GM04503 (cell line): ENCODE data around the gene TTC39B.

Experiments used
- DNase-seq: peaks from one replicate; pipeline ENCODE4 v3.0.0-alpha.2; 2012; ENCODE audit warnings: low read depth

Gene TTC39B

GRCh38 chr9:15304632-15305031 lies 2.4 kb downstream of the TTC39B start:
- no peak for DNase-seq

- no peak for DNase-seq
These were observed 6.8 kb downstream of the TTC39B start for GRCh38 chr9:15300218-15300617.

- DNase-seq, result no peak
These were observed 7.6 kb downstream of the TTC39B start for GRCh38 chr9:15299374-15299939.

- DNase-seq, result no peak
These were observed 8.7 kb downstream of the TTC39B start for GRCh38 chr9:15298362-15298761.

- no peak for DNase-seq
These were observed 11.1 kb downstream of the TTC39B start for GRCh38 chr9:15295761-15296405.

- DNase-seq, result no peak
These were observed 12.4 kb downstream of the TTC39B start for GRCh38 chr9:15294604-15295003.

- DNase-seq, result no peak
These were observed 13.2 kb downstream of the TTC39B start for GRCh38 chr9:15293804-15294316.

- DNase-seq, result no peak
These were observed 13.9 kb downstream of the TTC39B start for GRCh38 chr9:15293084-15293483.

- DNase-seq, result no peak
These were observed 17.4 kb downstream of the TTC39B start for GRCh38 chr9:15289603-15290002.

GRCh38 chr9:15287309-15287708 lies 19.7 kb downstream of the TTC39B start:
- no peak for DNase-seq

GRCh38 chr9:15286161-15286821 lies 20.7 kb downstream of the TTC39B start:
- DNase-seq, result no peak

- DNase-seq, result no peak
These were observed 24.3 kb downstream of the TTC39B start for GRCh38 chr9:15282567-15283285.

GRCh38 chr9:15280647-15281046 lies 26.4 kb downstream of the TTC39B start:
- DNase-seq, result no peak

- DNase-seq, result no peak
These were observed 28.2 kb downstream of the TTC39B start for GRCh38 chr9:15278839-15279238.

GRCh38 chr9:15278091-15278687 lies 28.8 kb downstream of the TTC39B start:
- no peak for DNase-seq

- DNase-seq, result no peak
These were observed 29.5 kb downstream of the TTC39B start for GRCh38 chr9:15277400-15278090.

GRCh38 chr9:15276328-15276938 lies 30.6 kb downstream of the TTC39B start:
- no peak for DNase-seq

GRCh38 chr9:15274425-15274824 lies 32.6 kb downstream of the TTC39B start:
- no peak for DNase-seq

- DNase-seq, result no peak
These were observed 34.6 kb downstream of the TTC39B start for GRCh38 chr9:15272377-15272928.

GRCh38 chr9:15271403-15271802 lies 35.6 kb downstream of the TTC39B start:
- no peak for DNase-seq

GRCh38 chr9:15268782-15269181 lies 38.2 kb downstream of the TTC39B start:
- no peak for DNase-seq
